OCI-LY7 (cell line): ENCODE data around the gene GALNT7. TPM values are rescaled to one million over a fixed set of nuclear protein-coding genes. Genes with fewer than 3 reads are reported as not detected.
A peak's percentile ranks its signal among the peaks of the same experiment; 100 is the strongest.

Experiments
- BruUV-seq: library from RNA; stranded (reverse); fragments of 400-500 nt; replicated peaks from 2 replicates; lab custom pipeline; 2021; lab: Mats Ljungman, UMichigan
- CTCF ChIA-PET: fragments of 300-600 bp; sonication (Branson Sonifier 250); formaldehyde crosslinking; loops from one replicate; lab custom pipeline; 2022; ENCODE audit warnings: antibody characterized with exemption; ENCODE audit not compliant: unreplicated experiment; lab: Charles Lee
- POLR2A ChIA-PET: fragments of 300-600 bp; sonication (Branson Sonifier 250); formaldehyde crosslinking; loops from one replicate; lab custom pipeline; 2022; ENCODE audit warnings: antibody characterized with exemption; lab: Charles Lee
- DNase-seq: peaks from one replicate; pipeline ENCODE4 v3.0.0-alpha.2; 2015; ENCODE audit warnings: low spot score
- H2AFZ ChIP-seq: fragments of 200-600 bp; sonication (generic), shearing (Covaris generic); 2 replicates; pipeline ENCODE4 v1.6.1; 2014; ENCODE audit warnings: mild to moderate bottlenecking, antibody characterized with exemption, low read length, moderate library complexity
- H3K27ac ChIP-seq: fragments of 200-600 bp; sonication (generic); 2 replicates; pipeline ENCODE4 v1.5.1; 2014; ENCODE audit warnings: mixed run types, low read depth, mild to moderate bottlenecking, moderate library complexity, low read length, inconsistent platforms; ENCODE audit not compliant: poor library complexity, severe bottlenecking
- H3K36me3 ChIP-seq: fragments of 200-600 bp; sonication (generic); 2 replicates; pipeline ENCODE4 v1.6.1; 2014; ENCODE audit warnings: mild to moderate bottlenecking, antibody characterized with exemption, low read length, moderate library complexity, mixed read lengths; ENCODE audit not compliant: insufficient read depth
- H3K4me1 ChIP-seq: fragments of 200-600 bp; sonication (generic); 2 replicates; pipeline ENCODE4 v1.5.1; 2014; ENCODE audit warnings: mild to moderate bottlenecking, low read length; ENCODE audit not compliant: insufficient read depth, poor library complexity, severe bottlenecking
- H3K4me2 ChIP-seq: fragments of 200-600 bp; sonication (generic); 2 replicates; pipeline ENCODE4 v1.6.1; 2014; ENCODE audit warnings: mild to moderate bottlenecking, low read length
- H3K4me3 ChIP-seq: fragments of 200-600 bp; sonication (generic); 2 replicates; pipeline ENCODE4 v1.5.1; 2014; ENCODE audit warnings: mild to moderate bottlenecking, low read depth, low read length; ENCODE audit not compliant: poor library complexity, severe bottlenecking
- H3K79me2 ChIP-seq: fragments of 200-600 bp; sonication (generic); 2 replicates; pipeline ENCODE4 v1.6.1; 2016; ENCODE audit warnings: low read depth, mild to moderate bottlenecking, low read length, moderate library complexity, mixed read lengths; ENCODE audit not compliant: insufficient read depth
- H3K9me2 ChIP-seq: fragments of 200-600 bp; sonication (generic); 2 replicates; pipeline ENCODE4 v1.6.1; 2016; ENCODE audit warnings: mild to moderate bottlenecking, low read length, mixed read lengths; ENCODE audit not compliant: insufficient read depth
- H3K9me3 ChIP-seq: fragments of 200-600 bp; sonication (generic); 2 replicates; pipeline ENCODE4 v1.6.1; 2014; ENCODE audit warnings: mild to moderate bottlenecking, mixed run types, low read length, mixed read lengths
- H4K20me1 ChIP-seq: fragments of 200-600 bp; sonication (generic); 2 replicates; pipeline ENCODE4 v1.6.1; 2014; ENCODE audit warnings: mild to moderate bottlenecking, antibody characterized with exemption, low read length, moderate library complexity, mixed read lengths; ENCODE audit not compliant: insufficient read depth
- CTCF ChIP-seq: fragments of 200-600 bp; sonication (generic); conservative IDR thresholded peaks from 2 replicates; pipeline ENCODE4 v1.5.1; 2014; ENCODE audit warnings: mild to moderate bottlenecking, antibody characterized with exemption, low read length, moderate library complexity, mixed read lengths
- EZH2phosphoT487 ChIP-seq: fragments of 200-600 bp; sonication (generic); IDR thresholded peaks from 2 replicates; pipeline ENCODE4 v1.6.1; 2018; ENCODE audit warnings: low read depth, borderline replicate concordance, mild to moderate bottlenecking, mixed run types, antibody characterized with exemption, low read length, moderate library complexity, mixed read lengths
- intact Hi-C: fragments of 100-400 bp; cut with micrococcal nuclease; formaldehyde crosslinking; loops from one replicate; pipeline ENCODE4 v1.10.0; 2022; ENCODE audit not compliant: unreplicated experiment
- total RNA-seq, 2 experiments: library from RNA; depleted of rRNA in 1 of 2; stranded (reverse); fragments of >200 nt in 1 of 2; shearing (Covaris generic) in 1 of 2; gene quantifications; 2 replicates each; pipeline ENCODE4 v1.2.3, GENCODE V29; 2014 to 2022

The GALNT7 gene
- total RNA-seq, 2 experiments from 2014 or later: 20.3 to 34.4 TPM

- Histone ChIP-seq H3K4me2 (no peak overlapping the region), H3K9me3 (no peaks in the 10 kb centered on the region), H3K27ac (no peak overlapping the region), H3K79me2 (no peaks in the 10 kb centered on the region), H3K9me2 (no peaks in the 10 kb centered on the region), H3K4me3 (no peak overlapping the region), H4K20me1 (peaks cover 3% of the 10 kb centered on the region; the same call in 1 of the 2 replicates), H3K36me3 (peaks cover 29% of the 10 kb centered on the region), H3K4me1 (no peaks in the 10 kb centered on the region), H2AFZ (no peak overlapping the region)
- intact Hi-C loops: no loop called here
- CTCF ChIA-PET: interaction anchor here (0.5 kb wide), 1 partner anchor 76 kb away, joined by 4 read pairs; no protein-coding TSS in a partner anchor
- POLR2A ChIA-PET: interaction anchor here (0.7 to 1.4 kb wide), 2 partner anchors 16 to 18 kb away, joined by 3 read pairs; no protein-coding TSS in a partner anchor
- BruUV-seq: no TSS peak
- no peak for DNase-seq
- TF ChIP-seq CTCF (no peak), EZH2phosphoT487 (no peak)
Observed at GRCh38 chr4:173294444-173294843, 125.8 kb downstream of the GALNT7 start.

GRCh38 chr4:173301518-173302201 is 133.0 kb downstream of the GALNT7 start:
- intact Hi-C loops: loop anchor here (2.0 to 5.0 kb wide), 2 partner anchors 274 to 289 kb away; no protein-coding TSS in a partner anchor
- H3K4me2 ChIP-seq: no peak overlapping the region
- H2AFZ ChIP-seq: no peak overlapping the region
- H3K36me3 ChIP-seq: peaks cover 48% of the 10 kb centered on the region
- DNase-seq: peak; percentile 53
- H3K79me2 ChIP-seq: no peaks in the 10 kb centered on the region
- H3K4me1 ChIP-seq: no peaks in the 10 kb centered on the region
- no peaks in the 10 kb centered on the region for H4K20me1 ChIP-seq
- peaks cover 14% of the 10 kb centered on the region; the same call in 1 of the 2 replicates for H3K9me3 ChIP-seq
- TF ChIP-seq CTCF (peak; percentile 98), EZH2phosphoT487 (no peak)
- ChIA-PET CTCF (interaction anchor here (0.6 to 2.9 kb wide), 4 partner anchors 38 to 288 kb away, joined by 3 to 18 read pairs (median 4); no protein-coding TSS in a partner anchor), POLR2A (interaction anchor here (0.5 to 1.9 kb wide), 10 partner anchors 10 to 314 kb away, joined by 3 to 12 read pairs (median 4); no protein-coding TSS in a partner anchor)
- H3K27ac ChIP-seq: no peak overlapping the region
- no peaks in the 10 kb centered on the region for H3K9me2 ChIP-seq
- no TSS peak for BruUV-seq
- no peak overlapping the region for H3K4me3 ChIP-seq

- no peak for TF ChIP-seq EZH2phosphoT487
- no peak for TF ChIP-seq CTCF
- Histone ChIP-seq H3K4me1 (no peaks in the 10 kb centered on the region), H3K9me3 (peaks cover 14% of the 10 kb centered on the region; the same call in 1 of the 2 replicates), H3K9me2 (no peaks in the 10 kb centered on the region), H3K4me3 (no peak overlapping the region), H4K20me1 (no peaks in the 10 kb centered on the region), H3K79me2 (no peaks in the 10 kb centered on the region), H3K27ac (no peak overlapping the region), H3K36me3 (peaks cover 79% of the 10 kb centered on the region), H3K4me2 (no peak overlapping the region), H2AFZ (no peak overlapping the region)
- BruUV-seq: no TSS peak
- CTCF ChIA-PET: no interaction called here
- no peak for DNase-seq
- intact Hi-C loops: no loop called here
- POLR2A ChIA-PET: interaction anchor here (0.6 to 1.8 kb wide), 3 partner anchors 31 to 134 kb away, joined by 3 to 14 read pairs (median 3); no protein-coding TSS in a partner anchor
Observed at GRCh38 chr4:173307778-173308177, 139.2 kb downstream of the GALNT7 start.
